ENCODE data around the gene ATRAID. TPM values are rescaled to one million over a fixed set of nuclear protein-coding genes. Genes with fewer than 3 reads are reported as not detected.

ATRAID gene
- total and polyA plus RNA-seq, 2 of the 8 experiments (the other 6 are each of a cell fraction or from before 2014, with no cell fraction given): 109 to 280 TPM

DNA sequence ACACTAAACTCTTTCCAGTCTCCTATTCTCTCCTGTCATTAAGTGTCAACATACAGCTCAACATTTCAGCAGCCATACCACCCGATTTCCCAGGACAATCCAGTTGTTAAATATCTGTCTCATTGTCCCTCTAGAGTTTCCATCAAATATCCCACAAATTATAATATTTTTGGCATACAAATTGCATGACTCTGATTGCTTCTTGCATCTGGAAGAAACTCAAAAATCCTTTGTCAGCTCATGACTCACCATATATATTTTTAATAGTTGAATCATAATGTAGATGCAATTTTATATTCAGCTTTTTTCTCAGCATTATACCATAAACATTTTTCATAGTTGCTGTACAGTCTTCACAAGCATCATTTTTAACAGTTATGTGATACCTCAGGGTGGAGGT, 43.8 kb downstream of the ATRAID start:
- no peak overlapping the region for H2AFZ ChIP-seq (ENCODE audit: low read length)
- 50% methylated on average over 1 of the region's 1 CpG; no CpG with 5 or more reads in 1 of the 2 experiments for WGBS, 2 experiments (ENCODE audit: extremely low coverage in 1 of 2, insufficient coverage in 1 of 2, insufficient read length in 1 of 2, insufficient replicate concordance in 2 of 2, low coverage in 1 of 2, low lambda C conversion rate in 2 of 2, missing lambda C conversion rate in 1 of 2)
- H2BK20ac ChIP-seq (ENCODE audit: low read length): no peak overlapping the region
- no peak overlapping the region for H2BK12ac ChIP-seq (ENCODE audit: low read depth, low read length)
- peaks cover 0 to 6% of the 10 kb centered on the region in 2 experiments for H4K20me1 ChIP-seq (replicated peaks in 1 of 2; ENCODE audit: control insufficient read depth in 1 of 2, insufficient read depth in 2 of 2, low read length in 2 of 2)
- no peak overlapping the region for H3K56ac ChIP-seq (replicated peaks; ENCODE audit: insufficient read length, low read depth, low read length)
- no peak overlapping the region for H2BK5ac ChIP-seq (ENCODE audit: low read depth, low read length)
- H3K79me1 ChIP-seq (ENCODE audit: low read depth, low read length): no peaks in the 10 kb centered on the region
- no peak overlapping the region for H3K9ac ChIP-seq (replicated peaks in 1 of 4; ENCODE audit: extremely low read depth in 1 of 4, low read depth in 3 of 4, low read length in 3 of 4)
- H3K14ac ChIP-seq (ENCODE audit: insufficient read length): no peak overlapping the region
- H3K4me2 ChIP-seq (ENCODE audit: insufficient read depth in 1 of 2, low read depth in 2 of 2, low read length in 2 of 2): no peak overlapping the region
- no peak overlapping the region for H3K4ac ChIP-seq (replicated peaks; ENCODE audit: insufficient read length, low read depth, low read length)
- no peak overlapping the region for H2AK5ac ChIP-seq (ENCODE audit: low read depth, low read length)
- H3K27me3 ChIP-seq (replicated peaks in 1 of 4; ENCODE audit: control insufficient read depth in 3 of 4, extremely low read depth in 1 of 4, insufficient read depth in 3 of 4, low read length in 3 of 4): peaks cover 0 to 12% (median 7%) of the 10 kb centered on the region in 4 experiments; a peak in 5 of 7 replicates
- no peak overlapping the region for H3K18ac ChIP-seq (ENCODE audit: extremely low read depth, low read length)
- DNase-seq (ENCODE audit: low read depth in 1 of 2, low spot score in 2 of 2) (no peak), FAIRE-seq (no peak)
- no peak for TF ChIP-seq RFX5 (IDR thresholded peaks at IDR 0.05; ENCODE audit: borderline replicate concordance, low read depth, low read length)
- no peak overlapping the region for H3K4me3 ChIP-seq (ENCODE audit: extremely low read depth in 1 of 4, insufficient read depth in 2 of 4, low read depth in 3 of 4, low read length in 4 of 4)
- POLR2A ChIA-PET (ENCODE audit: partially characterized antibody): interaction anchor here (1.2 to 32.6 kb wide), 4 partner anchors 8 to 44 kb away, joined by 3 to 835 read pairs (median 28); partner anchors contain the start of genes ATRAID, CAD and SLC5A6
- H2BK120ac ChIP-seq (replicated peaks; ENCODE audit: low read depth, low read length): no peak overlapping the region
- no peak overlapping the region for H2BK15ac ChIP-seq (ENCODE audit: low read length)
- no peak overlapping the region for H4K5ac ChIP-seq (ENCODE audit: insufficient read length, low read depth, low read length)
- H4K8ac ChIP-seq (ENCODE audit: extremely low read depth, insufficient read depth, low read length): no peak overlapping the region
- no peak overlapping the region for H3K23ac ChIP-seq (ENCODE audit: insufficient read length)
- peaks cover 0 to 8% (median 4%) of the 10 kb centered on the region in 4 experiments; a peak in 6 of 7 replicates for H3K4me1 ChIP-seq (replicated peaks in 1 of 4; ENCODE audit: control insufficient read depth in 3 of 4, insufficient read depth in 4 of 4, low read length in 3 of 4)
- no peaks in the 10 kb centered on the region for H3K9me3 ChIP-seq (ENCODE audit: insufficient read depth in 2 of 2, low read depth in 1 of 2, low read length in 1 of 2)
- H3K36me3 ChIP-seq (ENCODE audit: control insufficient read depth in 2 of 4, insufficient read depth in 4 of 4, low read length in 3 of 4): no peaks in the 10 kb centered on the region
- H4K91ac ChIP-seq (replicated peaks; ENCODE audit: insufficient read length, low read length): no peak overlapping the region
- no peak overlapping the region for H3K27ac ChIP-seq (ENCODE audit: low read depth, low read length)
- H3K79me2 ChIP-seq (ENCODE audit: control insufficient read depth in 1 of 2, insufficient read depth in 2 of 2, low read length in 2 of 2): no peaks in the 10 kb centered on the region
- no peaks in the 10 kb centered on the region; the same call in 1 of the 2 replicates for H3K23me2 ChIP-seq (ENCODE audit: low read depth, low read length)
- CTCF ChIA-PET (ENCODE audit: partially characterized antibody): interaction anchor here (0.7 to 5.6 kb wide), 6 partner anchors 10 to 37 kb away, joined by 3 to 64 read pairs (median 4); partner anchors contain the start of gene TRIM54

Measured in H1 (cell line).